ENCODE measurements around the gene CDCA4.

The CDCA4 gene

GRCh38 chr14:105005929-105006830, 14.7 kb downstream of the CDCA4 start:
- TF ChIP-seq CTCF (IDR thresholded peaks at IDR 0.05; ENCODE audit: low read depth, low read length), result no peak
- no peak for DNase-seq (ENCODE audit: low read depth in 2 of 2)
- H3K4me3 ChIP-seq (replicated peaks in 1 of 2; ENCODE audit: low read depth in 2 of 2, low read length in 2 of 2), result no peak overlapping the region

DNA sequence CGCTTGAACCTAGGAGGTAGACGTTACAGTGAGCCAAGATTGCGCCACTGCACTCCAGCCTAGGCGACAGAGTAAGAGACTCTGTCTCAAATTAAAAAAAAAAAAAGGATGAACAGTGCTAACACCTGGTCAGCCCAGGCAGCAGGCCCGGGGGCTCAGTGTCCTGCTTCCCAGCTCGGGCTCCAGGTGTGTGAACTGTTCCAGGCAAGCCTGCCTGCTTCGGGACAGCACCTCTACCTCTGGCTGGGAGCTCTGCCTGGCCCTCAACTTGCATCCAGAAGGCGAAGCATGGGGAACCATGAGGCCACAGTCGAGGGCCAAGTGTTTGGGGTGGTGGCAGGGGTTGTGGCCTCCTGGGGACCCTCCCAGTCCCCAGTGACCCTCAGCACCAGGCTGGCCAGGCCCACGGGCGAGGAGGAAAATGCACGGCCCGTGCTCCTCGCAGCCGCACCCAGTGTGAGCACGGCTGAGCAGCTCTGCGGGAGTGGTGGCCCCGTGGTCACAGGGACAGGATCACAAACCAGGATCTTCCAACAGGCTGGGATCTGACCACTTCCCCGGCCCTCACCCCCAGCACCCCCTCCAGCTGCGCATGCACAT, 15.5 kb downstream of the CDCA4 start:
- H3K4me3 ChIP-seq (replicated peaks in 1 of 2; ENCODE audit: low read depth in 2 of 2, low read length in 2 of 2), result no peak overlapping the region
- no peak for DNase-seq (ENCODE audit: low read depth in 2 of 2)
- no peak for TF ChIP-seq CTCF (IDR thresholded peaks at IDR 0.05; ENCODE audit: low read depth, low read length)

GRCh38 chr14:104999361-104999760, 21.5 kb downstream of the CDCA4 start:
- DNase-seq (ENCODE audit: low read depth in 2 of 2), result no peak
- no peak overlapping the region for H3K4me3 ChIP-seq (replicated peaks in 1 of 2; ENCODE audit: low read depth in 2 of 2, low read length in 2 of 2)
- TF ChIP-seq CTCF (IDR thresholded peaks at IDR 0.05; ENCODE audit: low read depth, low read length), result no peak

DNA sequence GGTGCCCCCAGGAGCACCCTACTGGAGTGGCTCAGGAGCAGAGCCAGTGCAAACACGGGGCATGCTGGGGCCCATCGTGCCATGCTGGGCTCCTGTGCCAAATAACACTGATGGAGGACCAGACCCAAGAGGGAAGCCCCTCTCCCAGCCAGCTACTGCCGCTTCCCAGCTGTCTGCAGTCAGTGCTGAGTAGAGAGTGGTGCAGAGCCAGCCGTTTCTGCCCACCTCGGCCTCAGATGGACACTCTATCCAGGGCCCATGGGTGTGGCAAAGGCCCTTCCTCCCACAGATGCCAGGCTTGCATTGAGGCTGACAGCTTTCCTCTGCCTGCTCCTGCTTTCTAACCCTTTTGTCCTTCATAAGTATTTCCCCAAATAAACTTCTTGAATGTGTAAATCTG, 22.1 kb downstream of the CDCA4 start:
- H3K4me3 ChIP-seq (replicated peaks in 1 of 2; ENCODE audit: low read depth in 2 of 2, low read length in 2 of 2), result no peak overlapping the region
- no peak for DNase-seq (ENCODE audit: low read depth in 2 of 2)
- no peak for TF ChIP-seq CTCF (IDR thresholded peaks at IDR 0.05; ENCODE audit: low read depth, low read length)

DNA sequence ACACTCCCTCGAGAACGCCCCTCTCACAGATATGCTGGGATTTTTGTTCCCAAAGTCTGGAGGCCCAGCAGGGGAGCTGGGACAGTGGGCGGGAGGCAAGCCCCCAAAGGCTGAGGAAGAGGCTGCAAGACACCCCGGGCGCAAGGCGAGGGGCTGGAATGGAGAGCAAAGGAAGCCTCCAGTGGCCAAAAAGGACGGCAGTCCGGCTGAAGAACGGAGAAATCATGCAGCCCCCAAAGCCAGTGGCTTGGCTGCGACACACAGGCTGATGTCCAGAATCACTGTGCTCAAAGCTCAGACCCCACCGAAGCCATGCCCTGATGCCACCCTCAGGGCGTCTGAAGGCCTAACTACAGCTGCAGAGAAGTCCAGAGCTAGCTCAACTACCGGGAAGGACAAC, 24.4 kb downstream of the CDCA4 start:
- no peak overlapping the region for H3K4me3 ChIP-seq (replicated peaks in 1 of 2; ENCODE audit: low read depth in 2 of 2, low read length in 2 of 2)
- DNase-seq (ENCODE audit: low read depth in 2 of 2), result no peak
- TF ChIP-seq CTCF (IDR thresholded peaks at IDR 0.05; ENCODE audit: low read depth, low read length), result no peak

DNA sequence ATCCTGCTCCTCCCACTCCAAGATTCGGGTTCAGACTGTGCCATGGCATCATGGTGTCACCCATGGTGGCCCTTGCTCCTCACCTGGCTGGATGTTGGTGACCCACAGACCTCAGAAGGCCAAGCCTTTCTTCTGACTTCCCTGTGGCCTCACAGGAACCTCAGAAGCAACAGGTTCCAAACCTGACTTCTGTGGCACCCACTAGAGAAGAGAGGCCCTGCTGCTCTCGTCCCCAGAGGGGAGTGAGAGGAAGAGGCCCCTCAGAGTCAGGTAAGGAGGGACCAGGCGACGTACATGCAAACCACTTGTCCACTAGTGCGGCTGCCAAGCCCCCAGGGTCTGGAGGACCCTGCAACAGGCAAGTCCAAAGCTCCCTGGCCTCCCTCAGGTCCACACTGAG, 24.9 kb downstream of the CDCA4 start:
- DNase-seq (ENCODE audit: low read depth in 2 of 2), result no peak
- TF ChIP-seq CTCF (IDR thresholded peaks at IDR 0.05; ENCODE audit: low read depth, low read length), result no peak
- H3K4me3 ChIP-seq (replicated peaks in 1 of 2; ENCODE audit: low read depth in 2 of 2, low read length in 2 of 2), result no peak overlapping the region
